ENCODE data around the gene BNIPL.
A peak's percentile ranks its signal among the peaks of the same experiment; 100 is the strongest.

Gene BNIPL

DNA sequence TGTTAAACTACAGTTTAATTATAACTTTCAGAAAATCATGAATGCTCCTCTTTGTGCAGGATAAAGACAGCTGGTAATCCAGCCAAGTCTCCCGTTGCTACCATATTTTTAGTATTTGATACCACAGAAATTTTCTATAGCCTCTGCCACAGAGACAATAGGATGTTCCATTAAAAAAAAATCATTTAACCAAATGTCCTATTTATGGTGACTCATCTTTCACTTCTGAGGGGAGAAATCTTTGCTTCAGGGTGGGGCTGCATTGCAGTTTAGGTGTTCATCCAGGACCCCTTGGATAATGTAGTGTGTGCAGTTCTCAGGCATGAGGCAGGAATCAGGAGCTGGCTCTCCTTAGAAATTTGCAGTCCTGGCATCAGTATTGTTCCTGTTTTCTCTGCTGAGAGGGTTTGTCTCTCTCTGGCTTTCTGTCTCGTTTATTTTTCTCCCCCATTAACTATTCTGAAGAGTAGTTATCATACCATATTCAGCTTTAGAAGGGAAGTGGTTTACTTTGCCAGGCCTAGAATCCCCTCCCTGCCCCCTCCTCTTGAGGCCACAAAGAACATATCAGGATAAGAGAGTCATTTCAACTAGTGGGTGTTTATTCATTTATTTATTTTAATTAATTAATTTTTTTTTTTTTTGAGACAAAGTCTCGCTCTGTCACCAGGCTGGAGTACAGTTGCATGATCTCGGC lies 25.1 kb upstream of the BNIPL start:
- TF ChIP-seq, protein P1, sequence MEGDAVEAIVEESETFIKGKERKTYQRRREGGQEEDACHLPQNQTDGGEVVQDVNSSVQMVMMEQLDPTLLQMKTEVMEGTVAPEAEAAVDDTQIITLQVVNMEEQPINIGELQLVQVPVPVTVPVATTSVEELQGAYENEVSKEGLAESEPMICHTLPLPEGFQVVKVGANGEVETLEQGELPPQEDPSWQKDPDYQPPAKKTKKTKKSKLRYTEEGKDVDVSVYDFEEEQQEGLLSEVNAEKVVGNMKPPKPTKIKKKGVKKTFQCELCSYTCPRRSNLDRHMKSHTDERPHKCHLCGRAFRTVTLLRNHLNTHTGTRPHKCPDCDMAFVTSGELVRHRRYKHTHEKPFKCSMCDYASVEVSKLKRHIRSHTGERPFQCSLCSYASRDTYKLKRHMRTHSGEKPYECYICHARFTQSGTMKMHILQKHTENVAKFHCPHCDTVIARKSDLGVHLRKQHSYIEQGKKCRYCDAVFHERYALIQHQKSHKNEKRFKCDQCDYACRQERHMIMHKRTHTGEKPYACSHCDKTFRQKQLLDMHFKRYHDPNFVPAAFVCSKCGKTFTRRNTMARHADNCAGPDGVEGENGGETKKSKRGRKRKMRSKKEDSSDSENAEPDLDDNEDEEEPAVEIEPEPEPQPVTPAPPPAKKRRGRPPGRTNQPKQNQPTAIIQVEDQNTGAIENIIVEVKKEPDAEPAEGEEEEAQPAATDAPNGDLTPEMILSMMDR (IDR thresholded peaks at IDR 0.05), result no peak

DNA sequence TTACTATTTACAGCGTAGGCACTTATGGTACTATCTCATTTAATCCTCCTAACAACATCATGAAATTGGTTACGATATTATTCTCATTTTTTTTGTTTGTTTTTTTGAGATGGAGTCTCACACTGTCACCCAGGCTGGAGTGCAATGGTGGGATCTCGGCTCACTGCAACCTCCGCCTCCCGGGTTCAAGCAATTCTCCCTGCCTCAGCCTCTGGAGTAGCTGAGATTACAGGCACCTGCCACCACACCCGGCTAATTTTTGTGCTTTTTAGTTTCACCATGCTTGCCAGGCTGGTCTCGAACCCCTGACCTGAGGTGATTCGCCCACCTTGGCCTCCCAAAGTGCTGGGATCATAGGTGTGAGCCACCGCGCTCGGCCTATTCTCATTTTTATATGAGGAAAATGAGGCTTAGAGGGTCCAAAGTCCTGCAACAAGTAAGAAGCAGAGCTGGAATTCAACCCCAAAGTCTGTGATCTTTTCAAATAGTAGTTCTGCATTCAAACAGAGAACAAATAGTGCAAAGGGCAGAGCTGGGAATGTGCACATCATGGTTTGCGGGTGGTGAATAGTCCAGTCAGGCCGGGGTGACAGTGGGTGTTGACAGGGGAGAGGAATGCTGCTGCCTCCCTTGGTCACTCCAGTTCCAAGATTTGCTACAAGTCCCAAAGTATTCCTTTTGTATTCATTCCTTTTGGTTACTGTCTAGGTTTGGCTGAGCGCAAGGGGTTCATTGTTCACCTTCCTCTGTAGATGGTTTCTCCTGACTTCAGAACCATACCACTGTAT lies 23.5 kb upstream of the BNIPL start:
- TF ChIP-seq, protein P1 (IDR thresholded peaks at IDR 0.05), result no peak

DNA sequence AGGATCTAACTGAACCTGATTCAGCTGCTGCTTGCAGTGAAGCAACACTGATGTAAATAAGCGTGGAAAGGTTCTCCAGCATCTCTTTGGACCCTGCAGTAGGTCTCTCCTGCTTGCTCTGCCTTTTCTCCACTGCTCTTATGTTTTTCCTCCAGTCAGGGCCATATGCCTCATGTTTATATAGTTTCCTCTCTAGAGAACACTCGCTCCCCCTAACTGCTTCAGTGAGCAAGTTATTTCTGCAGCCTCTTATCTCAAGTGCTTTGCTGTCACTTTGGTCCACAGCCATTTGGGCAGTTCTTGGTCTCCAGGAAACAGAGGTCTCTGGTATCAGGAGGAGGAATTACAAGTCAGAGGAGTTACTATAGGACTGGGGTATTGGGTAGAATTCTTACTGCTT lies 22.9 kb upstream of the BNIPL start:
- TF ChIP-seq, protein P1 (IDR thresholded peaks at IDR 0.05), result no peak

DNA sequence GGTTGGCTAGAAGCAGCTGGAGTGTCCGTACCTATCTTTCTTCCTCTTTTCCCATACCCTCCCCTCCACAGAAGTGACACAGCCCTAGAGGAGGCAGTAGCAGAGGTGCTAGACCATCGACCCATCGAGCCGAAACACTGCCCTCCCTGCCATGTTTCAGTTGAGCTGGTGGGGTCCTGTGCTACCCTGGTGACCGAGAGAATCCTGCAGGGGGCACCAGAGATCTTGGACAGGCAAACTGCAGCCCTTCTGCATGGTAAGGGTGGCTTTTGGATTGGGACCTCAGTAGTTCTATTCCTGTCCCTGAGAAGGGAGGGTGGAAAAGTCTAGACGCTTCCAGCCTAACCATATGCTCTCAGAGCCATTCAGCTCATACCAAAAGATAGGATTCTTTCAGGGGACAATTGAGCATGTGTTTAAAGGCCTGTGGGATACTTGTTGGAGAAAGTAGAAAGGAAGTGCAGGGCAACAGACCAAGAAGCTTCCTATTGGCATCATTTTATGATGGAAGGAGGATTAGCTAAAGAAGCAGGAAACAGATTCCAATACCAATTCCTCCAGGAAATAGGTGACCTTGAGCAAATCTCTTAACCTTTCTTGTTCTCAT lies 11.7 kb upstream of the BNIPL start:
- TF ChIP-seq, protein P1 (IDR thresholded peaks at IDR 0.05), result peak; percentile 80

DNA sequence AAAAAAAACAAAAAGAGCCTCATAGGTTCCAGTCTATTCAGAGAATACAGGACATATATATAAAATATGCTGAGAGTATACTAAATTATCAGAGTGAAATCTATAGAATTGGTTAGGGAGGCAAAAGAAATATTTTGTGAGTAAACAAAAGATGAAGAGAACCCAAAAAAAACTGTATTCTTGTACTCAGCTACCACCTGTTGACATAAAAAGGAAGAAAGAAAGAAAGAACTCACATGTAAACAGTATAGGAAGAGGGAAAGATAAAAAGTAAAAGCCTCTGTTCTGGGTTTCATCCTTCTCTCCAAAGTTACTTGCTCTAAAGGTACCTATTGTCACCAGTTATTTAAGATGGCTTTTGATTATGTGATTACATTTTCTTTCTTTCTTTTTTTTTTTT lies 9.9 kb upstream of the BNIPL start:
- TF ChIP-seq, protein P1 (IDR thresholded peaks at IDR 0.05), result no peak

DNA sequence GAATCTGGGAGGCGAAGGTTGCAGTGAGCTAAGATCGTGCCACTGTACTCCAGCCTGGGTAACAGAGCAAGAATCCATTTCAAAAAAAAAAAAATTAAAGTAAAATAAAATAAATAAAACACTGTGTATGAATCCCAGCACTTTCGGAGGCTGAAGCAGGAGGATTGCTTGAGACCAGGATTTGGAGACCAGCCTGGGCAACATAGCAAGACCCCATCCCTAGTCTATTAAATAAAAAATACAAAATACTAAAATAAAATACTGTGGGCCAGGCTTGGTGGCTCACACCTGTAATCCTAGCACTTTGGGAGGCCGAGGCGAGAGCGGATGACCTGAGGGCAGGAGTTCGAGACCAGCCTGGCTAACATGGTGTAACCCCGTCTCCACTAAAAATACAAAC lies 4.2 kb upstream of the BNIPL start:
- TF ChIP-seq, protein P1 (IDR thresholded peaks at IDR 0.05), result no peak

DNA sequence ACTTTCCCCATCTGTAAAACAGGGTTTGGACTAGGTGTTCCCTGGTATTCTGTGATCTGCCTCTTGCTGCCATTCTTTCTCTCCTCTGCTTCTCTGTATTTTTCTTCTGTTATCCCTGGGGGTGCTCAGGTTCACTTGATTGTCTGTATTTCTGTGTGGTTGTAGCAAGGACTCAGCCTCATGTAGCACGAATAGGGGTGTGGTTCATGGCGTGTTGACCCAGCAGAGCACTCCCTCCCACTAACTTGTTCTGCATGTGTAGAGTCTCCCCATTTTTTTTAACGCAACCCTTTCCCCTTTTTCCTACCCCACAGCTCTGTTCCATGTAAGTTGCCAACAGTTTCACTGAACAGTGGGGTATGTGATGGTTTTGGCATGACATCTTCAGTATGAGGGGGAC lies 1.2 kb upstream of the BNIPL start:
- TF ChIP-seq, protein P1 (IDR thresholded peaks at IDR 0.05), result no peak
